Measurements from ENCODE around the gene USP51.
"Not testable (repeated sequence)": the region's sequence is repeated elsewhere in the genome, so short reads cannot be mapped to it uniquely, and the experiment has no call there.

The USP51 gene

DNA sequence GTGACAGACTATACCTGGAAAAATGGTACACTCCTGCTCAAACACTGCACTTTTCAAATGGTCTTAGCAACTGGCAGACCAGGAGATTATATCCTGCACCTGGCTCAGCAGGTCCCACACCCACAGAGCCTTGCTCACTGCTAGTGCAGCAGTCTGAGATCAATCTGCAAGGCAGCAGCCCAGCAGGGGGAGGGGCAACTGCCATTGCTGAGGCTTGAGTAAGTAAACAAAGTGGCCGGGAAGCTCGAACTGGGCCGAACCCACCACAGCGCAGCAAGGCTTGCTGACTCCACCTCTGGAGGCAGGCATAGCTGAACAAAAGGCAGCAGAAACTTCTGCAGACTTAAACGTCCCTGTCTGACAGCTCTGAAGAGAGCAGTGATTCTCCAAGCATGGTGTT is 46.2 kb downstream of the USP51 start:
- ATAC-seq, H3K4me1 Mint-ChIP-seq: not testable (repeated sequence)

More for the DNA sequence above, 46.2 kb downstream of the USP51 start:
- H3K27ac Mint-ChIP-seq; H3K9me3 Mint-ChIP-seq; DNase-seq (ENCODE audit: low spot score in 2 of 2); H3K4me3 Mint-ChIP-seq; H3K36me3 Mint-ChIP-seq: not testable (repeated sequence)
